Natural killer cell (primary cell): ENCODE results near the gene PSKH1. TPM values are rescaled to one million over a fixed set of nuclear protein-coding genes. Genes with fewer than 3 reads are reported as not detected.

ENCODE experiments used
- ATAC-seq, 3 donors: fragments of 150-1000 bp in 2 of 3; fragments of 200-7000 bp in 1 of 3; cut with Tn5 transposase; 1 replicate in 1 of 3; 2 replicates in 2 of 3; pipeline ENCODE4 v1.10.0; 2021; ENCODE audit warnings: mild to moderate bottlenecking in 2 of 3, moderate library complexity in 2 of 3
- DNase-seq, 2 donors: peaks; one replicate each; pipeline versions ENCODE4 v3.0.0 to v3.0.0-alpha.2; 2013 to 2021; ENCODE audit warnings: mixed read lengths in 1 of 2
- H3K27ac ChIP-seq: one replicate; pipeline ENCODE4 v1.5.1; 2013; ENCODE audit warnings: mild to moderate bottlenecking, low read length
- H3K27me3 ChIP-seq: one replicate; pipeline ENCODE4 v1.6.1; 2013; ENCODE audit warnings: low read length; ENCODE audit not compliant: control insufficient read depth, insufficient read depth
- H3K36me3 ChIP-seq: one replicate; pipeline ENCODE4 v1.6.1; 2013; ENCODE audit warnings: low read length; ENCODE audit not compliant: control insufficient read depth, insufficient read depth
- H3K4me1 ChIP-seq: one replicate; pipeline ENCODE4 v1.6.1; 2013; ENCODE audit warnings: low read length; ENCODE audit not compliant: control insufficient read depth, insufficient read depth
- H3K4me3 ChIP-seq: one replicate; pipeline ENCODE4 v1.5.1; 2013; ENCODE audit warnings: low read length
- H3K9me3 ChIP-seq: one replicate; pipeline ENCODE4 v1.6.1; 2013; ENCODE audit warnings: low read length; ENCODE audit not compliant: control insufficient read depth, insufficient read depth
- H3K27ac Mint-ChIP-seq, 2 donors: one replicate each; pipeline ENCODE4 v1.8.0; 2022; ENCODE audit warnings: mild to moderate bottlenecking in 2 of 2, mixed read lengths in 2 of 2, moderate library complexity in 1 of 2
- H3K27me3 Mint-ChIP-seq, 2 donors: one replicate each; pipeline ENCODE4 v1.8.0; 2022; ENCODE audit warnings: low read depth in 2 of 2, mixed read lengths in 2 of 2
- H3K36me3 Mint-ChIP-seq: one replicate; pipeline ENCODE4 v1.8.0; 2022; ENCODE audit warnings: mixed read lengths
- H3K4me1 Mint-ChIP-seq, 2 donors: one replicate each; pipeline ENCODE4 v1.8.0; 2022; ENCODE audit warnings: mixed read lengths in 2 of 2
- H3K4me3 Mint-ChIP-seq: one replicate; pipeline ENCODE4 v1.8.0; 2022; ENCODE audit warnings: mild to moderate bottlenecking, moderate library complexity, mixed read lengths
- H3K9me3 Mint-ChIP-seq, 2 donors: one replicate each; pipeline ENCODE4 v1.8.0; 2022; ENCODE audit warnings: mixed read lengths in 2 of 2
- WGBS: methylation state at CpG from one replicate; pipeline ENCODE4 v1.1.7; 2013; ENCODE audit warnings: missing lambda C conversion rate; ENCODE audit not compliant: insufficient coverage; 5-methylcytosine and 5-hydroxymethylcytosine counted together
- intact Hi-C: fragments of 100-400 bp; cut with micrococcal nuclease; formaldehyde crosslinking; loops from one replicate; pipeline ENCODE4 v1.14.2; 2022
- total RNA-seq, 4 donors: library from RNA; stranded (reverse); fragments of 120-200 nt in 1 of 4; gene quantifications; one replicate each; pipeline versions ENCODE4 v1.2.3 to v1.2.4, GENCODE V29; 2013 to 2022
- TF ChIP-seq, protein P1 (sequence below): fragments of 200-600 bp; IDR thresholded peaks from one replicate; pipeline ENCODE4 v1.8.0; 2022; ENCODE audit warnings: antibody characterized with exemption

PSKH1 gene
- total RNA-seq, 3 donors from 2014 or later (not counting 1 experiment from before 2014, with no cell fraction given) = 16.8 to 24.7 (median 19.5) TPM

GRCh38 chr16:67976205-67976604 is 83.2 kb downstream of the PSKH1 start:
- Mint-ChIP-seq H3K27me3 (no peaks in the 10 kb centered on the region), H3K36me3 (no peaks in the 10 kb centered on the region), H3K9me3 (no peaks in the 10 kb centered on the region), H3K27ac (no peak overlapping the region), H3K4me3 (no peak overlapping the region), H3K4me1 (no peaks in the 10 kb centered on the region)
- no peak for ATAC-seq
- Histone ChIP-seq H3K36me3 (no peaks in the 10 kb centered on the region), H3K27me3 (no peaks in the 10 kb centered on the region), H3K4me3 (no peak overlapping the region), H3K4me1 (no peaks in the 10 kb centered on the region), H3K9me3 (no peaks in the 10 kb centered on the region), H3K27ac (no peak overlapping the region)
- intact Hi-C loops = no loop called here
- TF ChIP-seq, protein P1, sequence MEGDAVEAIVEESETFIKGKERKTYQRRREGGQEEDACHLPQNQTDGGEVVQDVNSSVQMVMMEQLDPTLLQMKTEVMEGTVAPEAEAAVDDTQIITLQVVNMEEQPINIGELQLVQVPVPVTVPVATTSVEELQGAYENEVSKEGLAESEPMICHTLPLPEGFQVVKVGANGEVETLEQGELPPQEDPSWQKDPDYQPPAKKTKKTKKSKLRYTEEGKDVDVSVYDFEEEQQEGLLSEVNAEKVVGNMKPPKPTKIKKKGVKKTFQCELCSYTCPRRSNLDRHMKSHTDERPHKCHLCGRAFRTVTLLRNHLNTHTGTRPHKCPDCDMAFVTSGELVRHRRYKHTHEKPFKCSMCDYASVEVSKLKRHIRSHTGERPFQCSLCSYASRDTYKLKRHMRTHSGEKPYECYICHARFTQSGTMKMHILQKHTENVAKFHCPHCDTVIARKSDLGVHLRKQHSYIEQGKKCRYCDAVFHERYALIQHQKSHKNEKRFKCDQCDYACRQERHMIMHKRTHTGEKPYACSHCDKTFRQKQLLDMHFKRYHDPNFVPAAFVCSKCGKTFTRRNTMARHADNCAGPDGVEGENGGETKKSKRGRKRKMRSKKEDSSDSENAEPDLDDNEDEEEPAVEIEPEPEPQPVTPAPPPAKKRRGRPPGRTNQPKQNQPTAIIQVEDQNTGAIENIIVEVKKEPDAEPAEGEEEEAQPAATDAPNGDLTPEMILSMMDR = no peak
- DNase-seq = no peak
- 98% methylated on average over 2 of the region's 2 CpGs for WGBS

DNA sequence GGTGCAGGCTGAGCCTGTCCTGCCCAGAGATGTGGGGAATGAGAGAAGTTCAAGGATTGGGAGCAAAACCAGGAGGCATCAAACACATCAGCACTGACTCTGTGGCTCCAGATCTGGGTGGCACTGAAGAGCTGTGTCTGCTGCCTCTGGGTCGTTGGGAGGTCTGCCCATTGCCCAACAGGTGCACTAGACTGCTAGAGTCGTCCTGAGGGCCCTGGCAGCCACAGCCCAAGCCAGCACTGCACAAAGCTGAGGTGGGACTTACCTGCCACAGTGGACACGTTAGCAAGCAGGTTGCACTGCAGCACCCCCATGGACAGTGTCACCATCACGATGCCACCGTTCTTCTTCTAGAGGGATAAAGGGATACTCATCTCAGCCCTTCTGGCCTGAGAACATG is 84.0 kb downstream of the PSKH1 start:
- no peaks in the 10 kb centered on the region for H3K27me3 Mint-ChIP-seq
- no peak overlapping the region for H3K4me3 Mint-ChIP-seq
- no peak overlapping the region for H3K27ac Mint-ChIP-seq
- H3K9me3 Mint-ChIP-seq = no peaks in the 10 kb centered on the region
- H3K4me3 ChIP-seq = no peak overlapping the region
- H3K27ac ChIP-seq = no peak overlapping the region
- TF ChIP-seq, protein P1 = no peak
- DNase-seq (no peak), ATAC-seq (no peak)
- H3K27me3 ChIP-seq = no peaks in the 10 kb centered on the region
- no peaks in the 10 kb centered on the region for H3K36me3 Mint-ChIP-seq
- H3K4me1 ChIP-seq = no peaks in the 10 kb centered on the region
- H3K36me3 ChIP-seq = no peaks in the 10 kb centered on the region
- no peaks in the 10 kb centered on the region for H3K9me3 ChIP-seq
- no peaks in the 10 kb centered on the region for H3K4me1 Mint-ChIP-seq
- intact Hi-C loops = no loop called here
- WGBS = 70% methylated on average over 5 of the region's 5 CpGs

GRCh38 chr16:67977469-67978227 is 84.6 kb downstream of the PSKH1 start:
- H3K9me3 Mint-ChIP-seq = no peaks in the 10 kb centered on the region
- Histone ChIP-seq H3K27me3 (no peaks in the 10 kb centered on the region), H3K9me3 (no peaks in the 10 kb centered on the region), H3K4me1 (no peaks in the 10 kb centered on the region), H3K4me3 (no peak overlapping the region), H3K27ac (no peak overlapping the region), H3K36me3 (no peaks in the 10 kb centered on the region)
- no peaks in the 10 kb centered on the region for H3K27me3 Mint-ChIP-seq
- no peak for ATAC-seq
- H3K4me3 Mint-ChIP-seq = no peak overlapping the region
- TF ChIP-seq, protein P1 = no peak
- H3K4me1 Mint-ChIP-seq = no peaks in the 10 kb centered on the region
- H3K27ac Mint-ChIP-seq = no peak overlapping the region
- intact Hi-C loops = no loop called here
- no peaks in the 10 kb centered on the region for H3K36me3 Mint-ChIP-seq
- 88% methylated on average over 8 of the region's 9 CpGs for WGBS
- no peak for DNase-seq

Other genes starting within 250 kb of the PSKH1 start
- gene CARMIL2, start 248.1 kb upstream of the PSKH1 start, total RNA-seq = 10 to 100 TPM; 46.4 to 64.0 (median 61.5) TPM
- gene ACD, start 233.0 kb upstream of the PSKH1 start, total RNA-seq = 10 to 100 TPM; 34.4 to 58.0 (median 43.2) TPM
- 1 to 10 TPM; 3.1 to 4.4 (median 3.3) TPM for gene PARD6A, start 232.3 kb upstream of the PSKH1 start, total RNA-seq
- gene ENKD1, start 226.5 kb upstream of the PSKH1 start, total RNA-seq = 1 to 10 TPM; 3.4 to 4.2 (median 3.7) TPM
- gene C16orf86, start 226.4 kb upstream of the PSKH1 start, total RNA-seq = 1 to 10 TPM; 3.5 to 4.4 (median 3.6) TPM
- 10 to 100 TPM in 1 of 3 donors, 1 to 10 TPM in 2; 6.5 to 10.9 (median 8.3) TPM for gene GFOD2, start 173.9 kb upstream of the PSKH1 start, total RNA-seq
- gene RANBP10, start 86.7 kb upstream of the PSKH1 start, total RNA-seq = 10 to 100 TPM; 20.9 to 25.8 (median 24.5) TPM
- gene TSNAXIP1, start 86.4 kb upstream of the PSKH1 start, total RNA-seq = under 1 TPM in 2 of 3 donors, not detected in 1; 0.15 to 0.68 TPM
- gene THAP11, start 50.9 kb upstream of the PSKH1 start, total RNA-seq = 10 to 100 TPM; 25.5 to 35.8 (median 30.3) TPM
- gene NUTF2, start 46.3 kb upstream of the PSKH1 start, total RNA-seq = 10 to 100 TPM; 43.2 to 47.1 (median 43.3) TPM
- gene CENPT, start 45.6 kb upstream of the PSKH1 start, total RNA-seq = 10 to 100 TPM; 68.6 to 81.3 (median 78.9) TPM
- gene EDC4, start 20.2 kb upstream of the PSKH1 start, total RNA-seq = 100 to 1,000 TPM in 2 of 3 donors, 10 to 100 TPM in 1; 91.9 to 111 (median 105) TPM
- 1 to 10 TPM in 1 of 3 donors, under 1 TPM in 1, not detected in 1; 0.70 to 1.3 TPM for gene NRN1L, start 8.4 kb upstream of the PSKH1 start, total RNA-seq
- 10 to 100 TPM; 14.3 to 17.2 (median 15.0) TPM for gene CTRL, start 38.6 kb downstream of the PSKH1 start, total RNA-seq
- gene PSMB10, start 43.6 kb downstream of the PSKH1 start, total RNA-seq = 100 to 1,000 TPM; 237 to 247 (median 243) TPM
- gene LCAT, start 50.9 kb downstream of the PSKH1 start, total RNA-seq = 10 to 100 TPM in 2 of 3 donors, 1 to 10 TPM in 1; 7.1 to 12.4 (median 11.5) TPM
- gene SLC12A4, start 75.4 kb downstream of the PSKH1 start, total RNA-seq = 10 to 100 TPM; 30.0 to 47.0 (median 30.5) TPM
- under 1 TPM; 0.53 to 1.00 (median 0.96) TPM for gene DPEP3, start 87.2 kb downstream of the PSKH1 start, total RNA-seq
- gene DPEP2, start 106.2 kb downstream of the PSKH1 start, total RNA-seq = 10 to 100 TPM; 47.2 to 64.1 (median 61.8) TPM
- gene DPEP2NB, start 122.7 kb downstream of the PSKH1 start, total RNA-seq = not detected
- 10 to 100 TPM; 17.4 to 19.0 (median 17.9) TPM for gene DDX28, start 130.0 kb downstream of the PSKH1 start, total RNA-seq
- gene DUS2, start 130.0 kb downstream of the PSKH1 start, total RNA-seq = 10 to 100 TPM; 21.6 to 24.2 (median 22.7) TPM
- 100 to 1,000 TPM; 241 to 282 (median 263) TPM for gene NFATC3, start 192.1 kb downstream of the PSKH1 start, total RNA-seq